H1 (cell line): Measurements from ENCODE around the gene ITGB2. TPM values are rescaled to one million over a fixed set of nuclear protein-coding genes. Genes with fewer than 3 reads are reported as not detected.
A peak's percentile ranks its signal among the peaks of the same experiment; 100 is the strongest.

Experiments used
- CTCF ChIA-PET: fragments of 300-600 bp; sonication (Branson Sonifier 250); formaldehyde crosslinking; loops from one replicate; lab custom pipeline; 2021; ENCODE audit not compliant: partially characterized antibody; lab: Charles Lee
- POLR2A ChIA-PET: fragments of 300-600 bp; sonication (Branson Sonifier 250); formaldehyde crosslinking; loops from one replicate; lab custom pipeline; 2021; ENCODE audit warnings: inconsistent platforms; ENCODE audit not compliant: partially characterized antibody; lab: Charles Lee
- DNase-seq, 2 experiments: peaks; one replicate each; pipeline versions ENCODE4 v3.0.0 to v3.0.0-alpha.2; 2010 to 2022; ENCODE audit warnings: low spot score in 2 of 2, low read depth in 1 of 2, mixed read lengths in 1 of 2
- FAIRE-seq: peaks from 2 replicates; lab custom pipeline; 2011; peaks lifted over from hg19 to GRCh38; lab: Jason Lieb, UNC
- H2AFZ ChIP-seq: 2 replicates; pipeline ENCODE4 v1.8.1; 2012; ENCODE audit warnings: low read length, inconsistent platforms
- H2AK5ac ChIP-seq: 2 replicates; pipeline ENCODE4 v1.6.1; 2013; ENCODE audit warnings: low read depth, low read length
- H2BK120ac ChIP-seq: replicated peaks from 2 replicates; pipeline ENCODE3; 2013; ENCODE audit warnings: low read depth, low read length, inconsistent platforms
- H2BK12ac ChIP-seq: 2 replicates; pipeline ENCODE4 v1.6.1; 2013; ENCODE audit warnings: low read depth, low read length
- H2BK15ac ChIP-seq: 2 replicates; pipeline ENCODE4 v1.6.1; 2013; ENCODE audit warnings: low read length
- H2BK20ac ChIP-seq: 2 replicates; pipeline ENCODE4 v1.6.1; 2013; ENCODE audit warnings: low read length
- H2BK5ac ChIP-seq: 2 replicates; pipeline ENCODE4 v1.6.1; 2013; ENCODE audit warnings: low read depth, low read length
- H3K14ac ChIP-seq: 2 replicates; pipeline ENCODE4 v1.6.1; 2013; ENCODE audit warnings: inconsistent platforms; ENCODE audit not compliant: insufficient read length
- H3K18ac ChIP-seq: 2 replicates; pipeline ENCODE4 v1.6.1; 2013; ENCODE audit warnings: low read length; ENCODE audit errors: extremely low read depth
- H3K23ac ChIP-seq: 2 replicates; pipeline ENCODE4 v1.6.1; 2013; ENCODE audit warnings: inconsistent platforms; ENCODE audit not compliant: insufficient read length
- H3K23me2 ChIP-seq: 2 replicates; pipeline ENCODE4 v1.6.1; 2013; ENCODE audit warnings: low read depth, low read length
- H3K27ac ChIP-seq: 2 replicates; pipeline ENCODE4 v1.6.1; 2011; ENCODE audit warnings: low read depth, low read length, inconsistent platforms
- H3K27me3 ChIP-seq, 4 experiments: replicated peaks in 1 of 4; 1 replicate in 1 of 4; 2 replicates in 3 of 4; pipeline versions ENCODE4 v1.6.1 to v1.8.1; 2011 to 2013; ENCODE audit warnings: low read length in 3 of 4, mild to moderate bottlenecking in 3 of 4, inconsistent platforms in 2 of 4, mixed read lengths in 2 of 4, moderate library complexity in 1 of 4; ENCODE audit not compliant: control insufficient read depth in 3 of 4, insufficient read depth in 3 of 4; ENCODE audit errors: extremely low read depth in 1 of 4
- H3K36me3 ChIP-seq, 4 experiments: 2 replicates each; pipeline versions ENCODE4 v1.6.1 to v1.8.1; 2011 to 2013; ENCODE audit warnings: mild to moderate bottlenecking in 4 of 4, low read length in 3 of 4, moderate library complexity in 2 of 4, control low read depth in 1 of 4, inconsistent platforms in 1 of 4; ENCODE audit not compliant: insufficient read depth in 4 of 4, control insufficient read depth in 2 of 4
- H3K4ac ChIP-seq: replicated peaks from 2 replicates; pipeline ENCODE3; 2013; ENCODE audit warnings: low read length, low read depth, mixed read lengths, inconsistent platforms; ENCODE audit not compliant: insufficient read length
- H3K4me1 ChIP-seq, 4 experiments: replicated peaks in 1 of 4; 1 replicate in 1 of 4; 2 replicates in 3 of 4; pipeline versions ENCODE4 v1.6.1 to v1.8.1; 2011 to 2013; ENCODE audit warnings: low read length in 3 of 4, inconsistent platforms in 2 of 4, mixed read lengths in 1 of 4; ENCODE audit not compliant: insufficient read depth in 4 of 4, control insufficient read depth in 3 of 4
- H3K4me2 ChIP-seq, 2 experiments: 2 replicates each; pipeline versions ENCODE4 v1.6.1 to v1.8.1; 2011 to 2013; ENCODE audit warnings: low read depth in 2 of 2, low read length in 2 of 2, control low read depth in 1 of 2, inconsistent platforms in 1 of 2, mild to moderate bottlenecking in 1 of 2; ENCODE audit not compliant: insufficient read depth in 1 of 2
- H3K4me3 ChIP-seq, 4 experiments: fragments of 200-600, 300-600 bp in 1 of 4; sonication (generic), shearing (Covaris generic), sonication (Bioruptor Twin) in 1 of 4; 2 replicates each; pipeline versions ENCODE4 v1.5.1 to v1.8.1; 2011 to 2016; ENCODE audit warnings: low read length in 4 of 4, low read depth in 3 of 4, control low read depth in 2 of 4, inconsistent platforms in 2 of 4, mild to moderate bottlenecking in 2 of 4, mixed read lengths in 1 of 4, moderate library complexity in 1 of 4; ENCODE audit not compliant: insufficient read depth in 2 of 4; ENCODE audit errors: extremely low read depth in 1 of 4
- H3K56ac ChIP-seq: replicated peaks from 2 replicates; pipeline ENCODE3; 2013; ENCODE audit warnings: low read depth, mild to moderate bottlenecking, mixed read lengths, low read length, inconsistent platforms; ENCODE audit not compliant: insufficient read length
- H3K79me1 ChIP-seq: 2 replicates; pipeline ENCODE4 v1.6.1; 2013; ENCODE audit warnings: low read depth, low read length, control low read depth
- H3K79me2 ChIP-seq, 2 experiments: 2 replicates each; pipeline versions ENCODE4 v1.6.1 to v1.8.1; 2012 to 2013; ENCODE audit warnings: low read length in 2 of 2, mild to moderate bottlenecking in 2 of 2, inconsistent platforms in 1 of 2; ENCODE audit not compliant: insufficient read depth in 2 of 2, control insufficient read depth in 1 of 2
- H3K9ac ChIP-seq, 4 experiments: replicated peaks in 1 of 4; 1 replicate in 1 of 4; 2 replicates in 3 of 4; pipeline versions ENCODE4 v1.6.1 to v1.8.1; 2011 to 2013; ENCODE audit warnings: low read depth in 3 of 4, low read length in 3 of 4, control low read depth in 2 of 4, mild to moderate bottlenecking in 2 of 4, moderate library complexity in 2 of 4, inconsistent platforms in 1 of 4; ENCODE audit errors: extremely low read depth in 1 of 4
- H3K9me3 ChIP-seq, 2 experiments: 2 replicates each; pipeline versions ENCODE4 v1.6.1 to v1.8.1; 2012 to 2013; ENCODE audit warnings: mild to moderate bottlenecking in 2 of 2, moderate library complexity in 2 of 2, control low read depth in 1 of 2, inconsistent platforms in 1 of 2, low read depth in 1 of 2, low read length in 1 of 2, mixed read lengths in 1 of 2; ENCODE audit not compliant: insufficient read depth in 2 of 2
- H4K20me1 ChIP-seq, 2 experiments: replicated peaks in 1 of 2; 2 replicates each; pipeline versions ENCODE3 to v1.8.1; 2011 to 2013; ENCODE audit warnings: inconsistent platforms in 2 of 2, low read length in 2 of 2, mild to moderate bottlenecking in 1 of 2; ENCODE audit not compliant: insufficient read depth in 2 of 2, control insufficient read depth in 1 of 2
- H4K5ac ChIP-seq: 2 replicates; pipeline ENCODE4 v1.6.1; 2013; ENCODE audit warnings: low read length, low read depth, mixed read lengths, inconsistent platforms; ENCODE audit not compliant: insufficient read length
- H4K8ac ChIP-seq: 2 replicates; pipeline ENCODE4 v1.8.0; 2013; ENCODE audit warnings: mild to moderate bottlenecking, moderate library complexity, low read length, inconsistent platforms; ENCODE audit not compliant: insufficient read depth; ENCODE audit errors: extremely low read depth
- H4K91ac ChIP-seq: replicated peaks from 2 replicates; pipeline ENCODE3; 2013; ENCODE audit warnings: low read length, mixed read lengths, inconsistent platforms; ENCODE audit not compliant: insufficient read length
- ATF3 ChIP-seq: IDR thresholded peaks from 2 replicates; pipeline ENCODE4 v1.6.1; 2011; ENCODE audit warnings: low read depth, mild to moderate bottlenecking, low read length; ENCODE audit not compliant: insufficient read depth
- CREB1 ChIP-seq: IDR thresholded peaks from 2 replicates; pipeline ENCODE4 v1.6.1; 2012; ENCODE audit warnings: inconsistent platforms
- E2F6 ChIP-seq: IDR thresholded peaks from 2 replicates; pipeline ENCODE4 v1.6.1; 2012; ENCODE audit warnings: inconsistent platforms
- JUN ChIP-seq: IDR thresholded peaks from 2 replicates; pipeline ENCODE4 v1.6.1; 2011; ENCODE audit warnings: low read depth, mild to moderate bottlenecking, improper control_type of control experiment, low read length
- SIN3A ChIP-seq, 2 experiments: IDR thresholded peaks in 1 of 2; conservative IDR thresholded peaks in 1 of 2; 2 replicates each; pipeline ENCODE4 v1.6.1; 2011 to 2012; ENCODE audit warnings: low read length in 2 of 2, improper control_type of control experiment in 1 of 2, low read depth in 1 of 2, mild to moderate bottlenecking in 1 of 2
- SUZ12 ChIP-seq: fragments of 200-600 bp; sonication (generic); IDR thresholded peaks from 2 replicates; pipeline ENCODE4 v1.6.1; 2012; ENCODE audit warnings: mild to moderate bottlenecking, inconsistent platforms, low read length, moderate library complexity, mixed read lengths
- TAF7 ChIP-seq: optimal IDR thresholded peaks from 2 replicates; pipeline ENCODE3; 2011; ENCODE audit warnings: low read depth, mild to moderate bottlenecking, inconsistent platforms, low read length, moderate library complexity, borderline replicate concordance
- TBP ChIP-seq: IDR thresholded peaks from 2 replicates; pipeline ENCODE4 v1.6.1; 2011; ENCODE audit warnings: low read depth, low read length, improper control_type of control experiment
- WGBS, 2 experiments: shearing (Covaris generic) in 1 of 2; methylation state at CpG; one replicate each; pipeline versions ENCODE4 v1.1.6 to v1.1.7; 2013 to 2015; ENCODE audit warnings: low lambda C conversion rate in 2 of 2, mixed read lengths in 2 of 2, inconsistent platforms in 1 of 2, low coverage in 1 of 2, missing lambda C conversion rate in 1 of 2; ENCODE audit not compliant: insufficient replicate concordance in 2 of 2, insufficient coverage in 1 of 2, insufficient read length in 1 of 2; ENCODE audit errors: extremely low coverage in 1 of 2, missing lambda C conversion rate in 1 of 2; 5-methylcytosine and 5-hydroxymethylcytosine counted together
- polyA plus RNA-seq, 7 experiments: library from polyadenylated mRNA; depleted of rRNA in 3 of 7; stranded (reverse) in 5 of 7; unstranded in 2 of 7; fragments of >200 nt in 5 of 7; fragments of 200-250 nt in 2 of 7; gene quantifications; 1 replicate in 5 of 7; 2 replicates in 1 of 7; 4 replicates in 1 of 7; pipeline versions ENCODE4 v1.2.1 to v1.2.3, GENCODE V29; 2011 to 2013; ENCODE audit warnings: missing spikeins in 2 of 7, mixed read lengths in 2 of 7
- total RNA-seq: library from RNA; stranded (reverse); fragmentation: NEBNext Ultra II Directional; extraction: Animal tissue kit (Norgen Biotek cat#: 25700); gene quantifications from 2 replicates; pipeline ENCODE4 v1.2.1, GENCODE V29; 2021

Gene ITGB2
- total and polyA plus RNA-seq, 2 of the 8 experiments (the other 6 are each of a cell fraction or from before 2014, with no cell fraction given) = 0.24 to 0.63 TPM

- Histone ChIP-seq H2BK5ac (peak overlapping the region; percentile 66; the same call in 1 of the 2 replicates), H3K27ac (no peak overlapping the region), H3K4ac (no peak overlapping the region), H3K9ac (no peak overlapping the region), H3K14ac (no peak overlapping the region), H2BK20ac (0 out of 2 replicates have a peak overlapping the region, but pooled peaks have one; percentile 61), H3K79me1 (no peaks in the 10 kb centered on the region), H3K56ac (no peak overlapping the region), H4K91ac (peak overlapping the region; percentile 40), H4K20me1 (no peaks in the 10 kb centered on the region), H2AFZ (no peak overlapping the region), H3K27me3 (peaks cover 0 to 3% (median 1%) of the 10 kb centered on the region in 4 experiments; a peak in 1 of 7 replicates), H3K18ac (no peak overlapping the region), H3K4me2 (no peak overlapping the region), H3K23ac (no peak overlapping the region), H4K5ac (no peak overlapping the region), H3K36me3 (no peaks in the 10 kb centered on the region), H3K4me3 (no peak overlapping the region), H2AK5ac (0 out of 2 replicates have a peak overlapping the region, but pooled peaks have one; percentile 65), H2BK15ac (0 out of 2 replicates have a peak overlapping the region, but pooled peaks have one; percentile 95), H3K9me3 (no peaks in the 10 kb centered on the region), H2BK12ac (peak overlapping the region; percentile 18; the same call in 1 of the 2 replicates), H3K4me1 (peaks cover 0 to 11% (median 0%) of the 10 kb centered on the region in 4 experiments; a peak in 3 of 7 replicates), H3K79me2 (no peaks in the 10 kb centered on the region), H4K8ac (peak overlapping the region; percentile 18; the same call in 1 of the 2 replicates), H3K23me2 (peaks cover 3% of the 10 kb centered on the region; the same call in 1 of the 2 replicates), H2BK120ac (no peak overlapping the region)
- WGBS, 2 experiments = 82% methylated on average over 22 of the region's 27 CpGs; no CpG with 5 or more reads in 1 of the 2 experiments
- ChIA-PET POLR2A (interaction anchor here (0.9 to 1.0 kb wide), 3 partner anchors 21 to 74 kb away, joined by 3 to 5 read pairs (median 3); no protein-coding TSS in a partner anchor), CTCF (interaction anchor here (1.0 to 4.4 kb wide), 6 partner anchors 13 to 111 kb away, joined by 3 to 28 read pairs (median 5); no protein-coding TSS in a partner anchor)
- no peak for FAIRE-seq
- DNase-seq = no peak
- TF ChIP-seq JUN = no peak
- TF ChIP-seq E2F6 = no peak
- TF ChIP-seq SIN3A (conservative IDR thresholded peaks at IDR 0.05 in 1 of 2, IDR thresholded peaks at IDR 0.05 in 1 of 2; ENCODE audit: low read depth in 1 of 2, low read length in 2 of 2) = no peak
- no peak for TF ChIP-seq TBP
- TF ChIP-seq CREB1 = no peak
- no peak for TF ChIP-seq SUZ12
- TF ChIP-seq TAF7 = no peak
- no peak for TF ChIP-seq ATF3
Measured at GRCh38 chr21:44910229-44911067, 10.3 kb downstream of the ITGB2 start.
